ENCODE data around the gene TASOR2.

TASOR2 gene

GRCh38 chr10:5666008-5666840 lies 18.4 kb upstream of the TASOR2 start, which contains the start of gene ASB13:
ASB13 (minus strand) TSS chr10:5666595; CDS start chr10:5666551, 44 bp downstream.
- Histone ChIP-seq H2AFZ (peak within 1 kb of the TSS; percentile 97), H3K36me3 (ENCODE audit: control insufficient read depth, insufficient read depth, low read length) (no peaks in the 10 kb centered on the region), H3K4me2 (ENCODE audit: low read length) (peak within 1 kb of the TSS; percentile 71), H3K4me1 (peaks cover 7% of the 10 kb centered on the region), H3K9ac (no peak within 1 kb of the TSS), H3K27ac (peak within 1 kb of the TSS; percentile 57), H3K9me3 (ENCODE audit: control insufficient read depth, low read length) (no peaks in the 10 kb centered on the region), H3K4me3 (ENCODE audit: low read depth, low read length) (peak within 1 kb of the TSS; percentile 51), H3K79me2 (peaks cover 6% of the 10 kb centered on the region), H3K27me3 (ENCODE audit: control insufficient read depth, insufficient read depth, low read length) (no peaks in the 10 kb centered on the region)
- no peak for TF ChIP-seq CTCF (IDR thresholded peaks at IDR 0.05)

DNA sequence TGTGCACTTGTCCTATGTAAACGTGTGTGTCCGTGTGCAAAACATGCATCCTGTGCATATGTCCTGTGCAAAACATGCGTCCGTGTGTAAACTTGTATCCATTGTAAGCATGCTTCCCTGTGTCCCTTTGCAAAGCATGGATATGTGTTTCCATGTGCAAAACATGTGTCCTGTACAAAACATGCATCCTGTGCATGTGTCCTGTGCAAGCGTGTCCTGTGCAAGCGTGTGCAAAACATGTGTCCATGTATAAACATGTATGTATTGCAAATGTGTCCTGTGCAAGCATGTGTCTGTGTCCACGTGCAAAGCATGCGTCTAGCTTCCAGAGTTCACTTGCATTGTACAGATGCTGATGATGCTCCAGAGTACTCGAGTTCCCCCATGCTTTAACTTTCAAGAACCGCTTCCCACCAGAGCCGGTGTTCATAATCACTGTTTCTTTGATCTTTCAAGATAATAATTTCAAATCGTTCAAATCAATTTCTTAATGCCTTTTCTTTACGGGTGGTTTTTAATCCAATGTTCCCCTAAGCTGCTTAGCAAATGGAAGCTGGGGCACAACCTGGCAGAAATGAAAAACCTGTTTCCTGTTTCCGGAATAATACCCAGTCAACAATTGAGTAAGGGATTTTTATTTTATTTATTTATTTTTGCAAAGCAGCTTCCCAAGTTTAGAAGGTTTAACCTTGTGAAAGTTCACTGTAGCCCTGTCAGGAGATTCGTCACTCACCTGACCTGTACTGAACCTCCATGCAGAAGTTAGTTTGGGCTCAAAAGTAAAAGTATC lies 17.6 kb upstream of the TASOR2 start:
- Histone ChIP-seq H3K9me3 (ENCODE audit: control insufficient read depth, low read length) (no peaks in the 10 kb centered on the region), H3K27me3 (ENCODE audit: control insufficient read depth, insufficient read depth, low read length) (no peaks in the 10 kb centered on the region), H3K36me3 (ENCODE audit: control insufficient read depth, insufficient read depth, low read length) (no peaks in the 10 kb centered on the region), H3K4me2 (ENCODE audit: low read length) (peak overlapping the region; percentile 71), H3K4me3 (ENCODE audit: low read depth, low read length) (peak overlapping the region; percentile 41), H3K79me2 (peaks cover 6% of the 10 kb centered on the region), H2AFZ (peak overlapping the region; percentile 78), H3K4me1 (peaks cover 7% of the 10 kb centered on the region), H3K27ac (no peak overlapping the region), H3K9ac (no peak overlapping the region)
- TF ChIP-seq CTCF (IDR thresholded peaks at IDR 0.05), result no peak

- Histone ChIP-seq H3K4me2 (ENCODE audit: low read length) (no peak overlapping the region), H3K4me3 (ENCODE audit: low read depth, low read length) (no peak overlapping the region)
- TF ChIP-seq CTCF (IDR thresholded peaks at IDR 0.05), result no peak
Observed at GRCh38 chr10:5668429-5668828, 16.2 kb upstream of the TASOR2 start.

DNA sequence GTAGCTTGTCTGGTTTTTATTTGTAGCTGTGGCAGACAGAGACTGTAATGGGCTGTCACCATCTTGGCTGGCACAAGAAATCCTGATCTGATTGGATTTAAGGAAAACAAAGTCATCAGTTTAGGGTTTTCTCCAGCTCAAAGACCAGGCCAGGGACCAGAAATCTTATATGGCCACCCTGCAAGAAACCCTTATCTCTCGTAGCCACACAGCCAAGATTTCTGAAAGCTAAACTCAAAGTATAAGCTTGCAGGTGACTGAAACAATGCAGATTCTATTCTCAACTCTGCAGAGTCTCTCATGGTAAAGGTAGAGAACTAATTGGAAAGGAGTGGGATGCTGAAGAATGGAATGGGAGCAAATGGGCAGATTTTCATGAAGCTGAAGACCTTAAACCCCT lies 15.0 kb upstream of the TASOR2 start:
- Histone ChIP-seq H3K79me2 (peaks cover 4% of the 10 kb centered on the region), H3K4me2 (ENCODE audit: low read length) (no peak overlapping the region), H3K27me3 (ENCODE audit: control insufficient read depth, insufficient read depth, low read length) (no peaks in the 10 kb centered on the region), H3K4me3 (ENCODE audit: low read depth, low read length) (no peak overlapping the region), H3K4me1 (peaks cover 7% of the 10 kb centered on the region), H3K9me3 (ENCODE audit: control insufficient read depth, low read length) (no peaks in the 10 kb centered on the region), H3K27ac (no peak overlapping the region), H3K36me3 (ENCODE audit: control insufficient read depth, insufficient read depth, low read length) (no peaks in the 10 kb centered on the region), H3K9ac (no peak overlapping the region), H2AFZ (no peak overlapping the region)
- no peak for TF ChIP-seq CTCF (IDR thresholded peaks at IDR 0.05)

More at GRCh38 chr10:5668429-5668828, 16.2 kb upstream of the TASOR2 start:
- Histone ChIP-seq H3K9me3 (ENCODE audit: control insufficient read depth, low read length) (no peaks in the 10 kb centered on the region), H3K27me3 (ENCODE audit: control insufficient read depth, insufficient read depth, low read length) (no peaks in the 10 kb centered on the region), H2AFZ (no peak overlapping the region), H3K9ac (no peak overlapping the region), H3K4me1 (peaks cover 7% of the 10 kb centered on the region), H3K27ac (no peak overlapping the region), H3K79me2 (peaks cover 4% of the 10 kb centered on the region), H3K36me3 (ENCODE audit: control insufficient read depth, insufficient read depth, low read length) (no peaks in the 10 kb centered on the region)

Measured in parathyroid adenoma (tissue), 2 donors.